Stimulated activated CD4-positive, alpha-beta T cell treated with anti-CD3 and anti-CD28 coated beads, TNF-alpha, amount 100 ng/mL, for 4 hours (primary cell): Measurements from ENCODE around the gene EXOC3L1.

Source experiments
- DNase-seq, 3 experiments: peaks; one replicate each; pipeline ENCODE4 v3.0.0-alpha.2; 2020; ENCODE audit warnings: low read depth in 3 of 3

The EXOC3L1 gene, protein sequence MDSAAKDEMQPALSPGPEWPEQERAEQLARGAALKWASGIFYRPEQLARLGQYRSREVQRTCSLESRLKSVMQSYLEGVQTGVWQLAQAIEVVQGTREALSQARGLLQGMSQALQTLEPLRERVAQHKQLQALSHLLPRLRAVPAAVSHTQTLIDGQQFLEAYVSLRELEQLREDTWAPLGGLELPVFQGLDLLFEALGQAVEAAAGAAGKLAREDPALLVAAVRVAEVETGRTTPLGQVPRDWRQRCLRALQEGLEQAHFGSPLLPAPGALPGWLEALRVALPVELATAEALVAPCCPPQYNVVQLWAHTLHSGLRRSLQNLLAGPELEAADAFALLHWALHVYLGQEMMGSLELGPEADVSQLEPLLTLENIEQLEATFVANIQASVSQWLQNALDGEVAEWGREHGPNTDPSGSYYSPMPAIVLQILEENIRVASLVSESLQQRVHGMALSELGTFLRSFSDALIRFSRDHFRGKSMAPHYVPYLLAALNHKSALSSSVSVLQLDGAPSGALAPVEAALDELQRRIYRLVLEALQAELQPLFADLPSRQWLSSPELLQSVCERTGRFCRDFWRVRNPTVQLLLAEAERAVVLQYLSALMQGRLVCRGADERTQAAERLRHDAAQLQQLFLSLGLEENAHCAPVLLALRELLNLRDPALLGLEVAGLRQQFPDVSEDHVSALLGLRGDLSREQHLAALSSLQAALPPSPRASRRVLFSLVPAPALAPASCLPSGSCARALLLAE

DNA sequence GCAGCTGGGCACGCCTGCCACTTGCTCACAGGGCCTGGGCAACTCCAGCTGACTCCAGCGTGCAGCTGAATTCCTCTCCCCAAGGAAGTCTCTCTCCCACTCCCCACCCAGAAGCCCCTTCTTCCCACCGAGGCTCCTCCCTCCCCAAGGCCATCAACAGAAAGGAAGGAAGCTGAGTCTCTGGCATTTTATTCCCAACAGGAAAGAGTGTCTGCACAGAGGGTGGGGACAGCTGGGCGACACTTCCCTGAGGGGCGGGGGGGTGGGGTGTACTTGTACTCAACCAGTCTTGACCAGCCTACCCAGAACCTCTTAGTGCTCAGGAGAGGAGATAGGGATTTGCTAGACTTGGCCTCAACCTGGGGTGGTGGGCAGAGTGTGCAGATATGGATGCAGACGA lies at the start of gene EXOC3L1:
Gene EXOC3L1 (minus strand): TSS at position 96 of the 400 bp plus-strand sequence. CDS start 460 bp downstream, outside the sequence.
- DNase-seq, result no peak

GRCh38 chr16:67238806-67239470 lies 49.0 kb upstream of the EXOC3L1 start:
- no peak for DNase-seq

GRCh38 chr16:67238278-67238575 lies 48.3 kb upstream of the EXOC3L1 start:
- DNase-seq, result no peak

- no peak for DNase-seq
Observed at GRCh38 chr16:67237396-67238277, 47.7 kb upstream of the EXOC3L1 start.

DNA sequence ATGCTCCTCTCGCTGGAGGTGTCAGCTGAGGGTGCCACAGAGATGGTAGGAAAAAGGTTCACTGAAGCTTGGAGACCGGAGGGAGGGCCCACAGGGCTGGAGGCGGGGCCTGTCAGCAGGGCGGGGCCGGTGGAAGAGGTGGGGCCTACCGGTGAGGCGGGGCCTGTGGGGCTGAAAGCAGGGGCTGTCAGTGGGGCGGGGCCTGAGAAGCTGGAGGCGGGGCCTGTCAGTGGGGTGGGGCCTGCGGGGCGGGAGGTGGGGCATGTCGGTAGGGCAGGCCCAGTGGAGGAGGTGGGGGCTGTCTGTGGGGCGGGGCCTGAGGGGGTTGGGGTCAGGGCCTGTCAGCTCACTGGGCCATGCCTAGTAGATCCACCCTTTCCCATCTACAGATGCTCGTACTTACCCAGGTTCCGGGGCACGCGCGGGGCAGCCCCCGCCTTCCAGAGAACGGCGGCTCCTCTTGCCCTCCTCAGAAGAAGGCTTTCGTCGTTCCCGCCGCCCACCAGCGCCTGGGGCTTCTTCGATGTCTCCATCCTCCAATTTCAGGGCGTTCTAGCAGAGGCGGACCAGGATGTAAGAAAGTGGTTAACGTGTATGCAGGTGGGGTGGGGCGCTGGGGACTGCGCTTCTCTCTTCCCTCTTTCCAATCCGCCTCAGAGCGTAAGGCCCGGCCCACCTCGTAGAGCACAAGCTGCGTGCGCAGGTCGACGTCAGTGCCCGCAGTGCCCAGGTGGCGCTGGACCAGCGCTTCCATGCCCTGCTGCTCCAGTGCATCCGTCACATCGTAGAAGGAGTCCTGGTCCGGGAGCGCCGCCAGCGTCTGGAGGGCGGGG lies 46.8 kb upstream of the EXOC3L1 start:
- DNase-seq, result peak in 1 of 3 experiments; percentile 64

DNA sequence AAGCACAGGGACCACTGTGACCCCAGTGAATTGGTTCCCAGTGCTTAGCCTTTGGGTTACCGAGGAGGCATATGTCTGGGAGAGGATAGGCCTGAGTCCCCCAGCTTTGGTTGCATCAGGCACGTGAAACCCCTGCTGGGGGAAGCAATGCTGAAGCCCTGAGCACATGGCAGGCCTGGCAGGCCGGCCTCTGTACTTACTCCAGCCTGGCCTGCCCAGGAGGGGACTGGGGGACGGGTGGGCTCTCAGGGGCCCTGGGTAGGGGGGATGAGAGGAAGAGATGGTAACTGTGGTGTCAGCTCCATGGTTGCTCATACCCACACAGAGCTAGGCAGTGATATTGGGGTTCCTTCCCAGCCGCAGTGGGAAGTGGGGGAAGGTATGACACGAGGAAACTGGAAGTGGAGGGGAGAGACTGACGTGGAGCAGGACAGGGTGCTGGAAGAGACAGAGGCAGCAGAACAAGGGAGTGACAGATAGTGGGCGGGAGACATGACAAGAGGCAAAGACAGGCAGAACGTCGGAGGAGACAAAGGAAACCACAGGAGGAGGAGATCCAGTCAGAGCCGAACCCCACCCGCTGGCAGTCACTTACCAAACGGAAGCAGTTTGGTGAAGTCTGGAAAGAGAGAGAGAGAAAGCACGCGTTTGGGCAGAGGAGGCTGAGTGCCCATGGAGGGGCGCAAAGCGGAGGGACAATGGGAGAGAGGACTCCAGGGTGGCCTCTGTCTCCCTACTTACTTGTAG lies 46.1 kb upstream of the EXOC3L1 start:
- peak in 1 of 3 experiments; percentile 29 for DNase-seq

DNA sequence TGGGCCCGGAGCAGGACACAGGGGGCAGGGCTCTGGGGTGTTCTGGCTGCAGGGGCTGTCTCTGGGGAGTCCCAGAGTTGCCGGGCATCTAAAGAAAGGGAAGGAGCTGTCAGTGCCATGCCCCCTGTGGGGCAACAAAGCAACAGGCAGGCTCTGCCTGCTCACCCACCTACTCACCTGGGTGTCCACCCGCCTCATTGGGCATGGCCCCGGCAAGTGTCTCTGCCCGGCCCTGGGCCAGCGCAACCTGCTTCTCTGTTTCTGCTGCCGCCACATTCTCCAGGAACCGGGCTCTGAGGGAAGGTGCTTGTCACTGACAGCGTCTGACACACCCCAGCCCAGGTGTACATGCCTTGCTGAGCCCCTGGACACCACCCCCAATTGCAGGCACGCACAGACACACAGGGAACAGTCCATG lies 44.3 kb upstream of the EXOC3L1 start:
- no peak for DNase-seq

DNA sequence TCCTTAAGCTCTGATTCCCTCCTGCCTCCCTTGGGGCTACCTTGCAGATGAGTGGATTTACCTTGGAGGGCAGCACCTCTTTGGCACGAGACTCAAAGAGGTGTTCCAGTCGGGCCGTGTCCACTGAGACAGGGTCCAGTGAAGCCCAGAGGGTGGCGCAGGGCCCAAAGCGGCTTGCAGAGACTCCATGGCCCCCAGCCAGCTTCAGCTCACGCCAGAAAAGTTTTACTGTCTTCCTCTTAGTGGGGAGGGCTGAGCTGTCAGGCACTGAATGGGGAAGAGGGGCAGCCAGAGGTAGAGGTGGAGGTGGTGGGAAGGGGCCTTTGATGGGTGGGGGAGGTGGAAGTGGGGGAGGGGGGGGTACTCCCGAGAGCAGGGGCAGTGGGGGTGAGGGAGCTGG lies 43.7 kb upstream of the EXOC3L1 start:
- no peak for DNase-seq

- no peak for DNase-seq
Observed at GRCh38 chr16:67230809-67231660, 41.1 kb upstream of the EXOC3L1 start.

DNA sequence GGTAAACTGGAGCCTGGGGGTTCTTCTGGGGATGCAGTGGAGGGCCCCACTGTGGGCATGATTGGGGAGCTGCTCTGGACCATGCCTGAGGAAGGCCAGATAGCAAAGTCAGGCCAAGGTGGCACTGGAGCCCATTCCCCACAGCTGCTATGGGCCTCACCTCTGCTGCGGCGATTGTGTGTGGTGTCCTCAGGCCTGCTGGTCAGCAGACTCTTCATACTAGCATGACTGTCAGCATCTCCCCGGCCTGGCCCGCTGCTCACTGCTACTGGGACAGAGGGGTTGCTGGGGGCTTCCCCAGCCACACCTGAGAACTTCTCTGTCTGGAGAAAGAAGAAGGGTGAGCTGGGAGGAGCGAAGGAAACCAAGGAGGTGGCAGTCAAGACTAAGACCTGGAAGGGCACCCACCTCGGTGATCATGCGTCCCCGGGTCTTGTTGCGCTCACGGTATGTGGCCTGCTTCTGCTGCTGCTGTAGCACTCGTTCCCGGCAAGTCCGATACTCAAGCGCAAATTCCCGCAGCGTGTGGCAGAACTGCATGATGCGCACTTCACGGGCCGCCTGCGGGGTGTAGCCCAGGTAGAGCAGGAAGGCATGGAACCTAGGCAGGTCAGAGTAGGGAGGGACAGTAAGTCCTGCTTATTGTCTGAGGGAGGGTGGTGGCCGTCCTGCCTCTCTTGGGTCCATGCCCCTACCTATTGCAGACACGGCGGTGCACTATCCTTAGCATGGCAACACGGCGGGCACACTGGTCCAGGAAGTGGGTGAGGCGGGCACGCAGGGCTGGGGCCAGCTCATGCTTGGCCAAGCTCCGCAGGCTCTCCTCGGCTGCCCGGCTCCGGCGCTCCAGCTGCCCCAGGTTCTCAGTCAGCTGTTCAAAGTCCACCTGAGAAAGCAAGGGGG lies 40.2 kb upstream of the EXOC3L1 start:
- DNase-seq, result no peak

- no peak for DNase-seq
Observed at GRCh38 chr16:67228905-67229304, 39.0 kb upstream of the EXOC3L1 start.

DNA sequence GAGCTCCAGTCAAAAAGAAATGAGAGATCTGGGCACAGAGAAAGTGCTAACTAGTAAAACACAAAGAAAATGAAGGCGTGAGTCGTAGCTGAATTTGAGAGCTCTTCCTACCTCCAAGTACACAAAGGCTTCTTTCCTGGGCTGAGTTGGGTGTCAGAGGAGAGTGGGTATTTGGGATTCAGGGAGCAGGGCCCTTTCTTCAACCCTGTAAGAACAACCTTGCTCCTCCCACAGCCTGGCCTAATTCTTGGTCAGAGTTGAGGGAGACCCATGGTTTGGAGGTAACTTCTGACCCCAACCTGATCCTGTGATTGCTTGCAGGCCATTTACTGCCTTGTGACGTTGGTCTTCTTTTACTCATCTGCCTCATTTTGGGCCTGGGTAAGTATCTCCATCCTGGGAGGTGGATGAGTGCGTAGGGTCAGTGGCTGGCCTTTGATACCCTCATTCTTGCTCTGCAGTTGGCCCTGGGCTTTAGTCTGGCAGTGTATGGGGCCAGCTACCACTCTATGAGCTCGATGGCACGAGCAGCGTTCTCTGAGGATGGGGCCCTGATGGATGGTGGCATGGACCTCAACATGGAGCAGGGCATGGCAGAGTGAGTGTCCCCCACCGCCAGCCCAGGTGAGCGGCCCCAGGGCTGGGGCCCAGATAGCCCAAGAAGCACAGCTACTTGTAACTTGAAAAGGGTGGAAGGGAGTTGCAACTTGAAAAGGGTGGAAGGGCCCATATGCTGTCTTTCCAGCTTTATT lies 38.3 kb upstream of the EXOC3L1 start:
- DNase-seq, result no peak

DNA sequence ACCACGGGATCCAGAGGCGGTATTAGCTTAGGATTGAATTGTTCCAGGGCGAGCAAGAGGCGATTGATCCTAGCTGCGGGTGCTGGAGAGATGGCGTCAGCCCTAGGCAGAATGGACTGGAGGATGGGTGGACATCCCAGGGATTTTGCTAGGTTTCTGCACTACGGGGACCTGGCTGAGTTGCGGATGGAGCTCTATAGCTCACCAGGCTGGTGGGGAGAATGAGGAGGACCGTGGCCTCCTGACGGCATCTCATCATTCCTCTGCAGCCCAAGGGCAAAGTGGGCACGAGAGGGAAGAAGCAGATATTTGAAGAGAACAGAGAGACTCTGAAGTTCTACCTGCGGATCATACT lies 37.6 kb upstream of the EXOC3L1 start:
- DNase-seq, result no peak

DNA sequence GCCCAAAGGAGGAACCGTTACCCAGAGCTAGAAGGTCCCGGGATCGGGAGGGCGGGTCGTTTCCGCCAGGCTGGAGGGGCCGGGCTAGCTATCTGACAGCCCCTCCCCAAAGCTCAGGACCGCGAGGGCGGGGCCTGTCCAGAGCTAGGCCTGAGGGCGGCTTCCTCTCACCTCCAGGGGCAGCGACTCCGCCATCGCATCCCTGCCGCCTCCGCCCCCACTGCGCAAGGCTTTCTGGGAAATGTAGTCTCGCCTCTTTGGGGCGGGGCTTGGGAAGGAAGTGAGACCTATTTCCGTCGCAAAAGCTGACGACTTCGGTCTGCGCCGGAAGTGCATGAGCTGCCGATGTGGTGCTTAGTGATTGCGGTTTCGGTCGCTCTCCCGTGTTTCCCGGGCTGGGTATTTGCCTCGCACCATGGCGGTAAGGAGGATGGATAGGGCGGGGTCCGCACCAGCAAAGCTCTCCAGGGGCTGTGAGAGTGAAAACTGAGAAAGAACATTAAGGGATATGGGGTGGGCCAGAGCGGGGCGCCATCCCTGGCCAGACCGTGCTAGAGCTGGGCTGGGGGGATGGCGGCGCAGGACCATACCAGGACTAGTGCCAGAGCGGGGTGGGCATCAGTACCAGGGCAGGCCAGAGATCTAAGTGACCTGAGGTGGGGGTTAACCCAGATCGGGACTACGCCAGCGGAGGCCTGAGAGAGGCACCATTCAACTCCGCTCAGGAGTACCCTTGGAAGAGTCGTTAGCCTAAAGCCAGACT lies 37.0 kb upstream of the EXOC3L1 start, which contains the start of gene TMEM208:
Gene TMEM208 (plus strand): TSS at position 327 of the 763 bp plus-strand sequence. CDS start 89 bp downstream, at position 416.
- DNase-seq, result peak; percentile 93 to 97 (median 96)

GRCh38 chr16:67226295-67226803 lies 36.4 kb upstream of the EXOC3L1 start:
- no peak for DNase-seq

GRCh38 chr16:67223992-67224391 lies 34.1 kb upstream of the EXOC3L1 start:
- no peak for DNase-seq
